Fibroblast of lung (primary cell): ENCODE results near the gene PBX1. TPM values are rescaled to one million over a fixed set of nuclear protein-coding genes. Genes with fewer than 3 reads are reported as not detected.

Experiments
- DNase-seq, 2 donors: peaks; one replicate each; pipeline versions ENCODE4 v3.0.0 to v3.0.0-alpha.2; 2010; ENCODE audit warnings: low read depth in 2 of 2
- H2AFZ ChIP-seq: 2 replicates; pipeline ENCODE4 v1.5.1; 2012; ENCODE audit warnings: low read length, control low read depth, inconsistent platforms
- H3K27ac ChIP-seq: 2 replicates; pipeline ENCODE4 v1.5.1; 2011; ENCODE audit warnings: low read length, control low read depth; ENCODE audit not compliant: insufficient read depth
- H3K27me3 ChIP-seq: 2 replicates; pipeline ENCODE4 v1.5.1; 2011; ENCODE audit warnings: mild to moderate bottlenecking, low read length; ENCODE audit not compliant: control insufficient read depth, insufficient read depth
- H3K36me3 ChIP-seq: 2 replicates; pipeline ENCODE4 v1.5.1; 2011; ENCODE audit warnings: low read length; ENCODE audit not compliant: control insufficient read depth, insufficient read depth
- H3K4me1 ChIP-seq: 2 replicates; pipeline ENCODE4 v1.5.1; 2011; ENCODE audit warnings: low read length; ENCODE audit not compliant: control insufficient read depth, insufficient read depth; ENCODE audit errors: extremely low read depth
- H3K4me2 ChIP-seq: 2 replicates; pipeline ENCODE4 v1.5.1; 2011; ENCODE audit warnings: low read length, control low read depth; ENCODE audit not compliant: insufficient read depth; ENCODE audit errors: extremely low read depth
- H3K4me3 ChIP-seq, 4 experiments: fragments of 200-600 bp in 1 of 4; sonication (generic) in 1 of 4; replicated peaks in 1 of 4; 2 replicates each; pipeline ENCODE4 v1.5.1; 2011 to 2016; ENCODE audit warnings: low read length in 4 of 4, low read depth in 3 of 4, mild to moderate bottlenecking in 3 of 4, control low read depth in 2 of 4, inconsistent platforms in 1 of 4, mixed read lengths in 1 of 4; ENCODE audit not compliant: insufficient read depth in 1 of 4; ENCODE audit errors: control extremely low read depth in 1 of 4
- H3K79me2 ChIP-seq: 2 replicates; pipeline ENCODE4 v1.5.1; 2012; ENCODE audit warnings: mild to moderate bottlenecking, low read length, inconsistent platforms; ENCODE audit not compliant: control insufficient read depth, insufficient read depth
- H3K9ac ChIP-seq: 2 replicates; pipeline ENCODE4 v1.5.1; 2011; ENCODE audit warnings: mild to moderate bottlenecking, low read length, control low read depth; ENCODE audit not compliant: insufficient read depth
- H3K9me3 ChIP-seq: 2 replicates; pipeline ENCODE4 v1.5.1; 2012; ENCODE audit warnings: low read depth, low read length; ENCODE audit not compliant: control insufficient read depth, insufficient read depth
- H4K20me1 ChIP-seq: 2 replicates; pipeline ENCODE4 v1.5.1; 2011; ENCODE audit warnings: low read length; ENCODE audit not compliant: control insufficient read depth, insufficient read depth; ENCODE audit errors: extremely low read depth
- CTCF ChIP-seq, 2 donors: IDR thresholded peaks in 1 of 2; conservative IDR thresholded peaks in 1 of 2; 1 replicate in 1 of 2; 2 replicates in 1 of 2; pipeline ENCODE4 v1.5.1; 2011 to 2012; ENCODE audit warnings: low read length in 2 of 2, control low read depth in 1 of 2, inconsistent platforms in 1 of 2, low read depth in 1 of 2, mild to moderate bottlenecking in 1 of 2
- EZH2 ChIP-seq: IDR thresholded peaks from 2 replicates; pipeline ENCODE4 v1.5.1; 2012; ENCODE audit warnings: low read length, control low read depth, mild to moderate bottlenecking; ENCODE audit errors: missing control alignments
- polyA plus RNA-seq, 2 donors: library from polyadenylated mRNA; depleted of rRNA in 1 of 2; stranded (reverse) in 1 of 2; unstranded in 1 of 2; fragments of >200 nt; gene quantifications; 2 replicates each; pipeline ENCODE4 v1.2.1, GENCODE V29; 2011 to 2012; ENCODE audit warnings: missing spikeins in 1 of 2
- total RNA-seq: library from RNA; depleted of rRNA; stranded (reverse); fragments of >200 nt; gene quantifications from 2 replicates; pipeline ENCODE4 v1.2.1, GENCODE V29; 2014

The PBX1 gene
- total and polyA plus RNA-seq, 2 donors (not counting 1 experiment from before 2014, with no cell fraction given), result 43.1 to 46.7 TPM

- no peak for TF ChIP-seq EZH2
- Histone ChIP-seq H3K4me2 (peak overlapping the region; percentile 96), H3K27ac (peak overlapping the region; percentile 29)
Measured at GRCh38 chr1:164564378-164564777, 5.4 kb downstream of the PBX1 start.

GRCh38 chr1:164565357-164565756 lies 6.4 kb downstream of the PBX1 start:
- peak; percentile 40 to 62 for DNase-seq
- H3K36me3 ChIP-seq, result no peaks in the 10 kb centered on the region
- H3K4me3 ChIP-seq, result peak overlapping the region in 3 of 4 experiments; percentile 30 to 95 (median 70)
- no peaks in the 10 kb centered on the region for H4K20me1 ChIP-seq
- no peaks in the 10 kb centered on the region for H3K4me1 ChIP-seq
- no peak for TF ChIP-seq EZH2
- TF ChIP-seq CTCF (conservative IDR thresholded peaks at IDR 0.05 in 1 of 2, IDR thresholded peaks at IDR 0.05 in 1 of 2; ENCODE audit: low read depth in 1 of 2, low read length in 2 of 2), result no peak
- peak overlapping the region; percentile 96 for H3K4me2 ChIP-seq
- no peaks in the 10 kb centered on the region for H3K27me3 ChIP-seq
- no peak overlapping the region for H3K9ac ChIP-seq
- peaks cover 71% of the 10 kb centered on the region for H3K79me2 ChIP-seq
- no peak overlapping the region for H2AFZ ChIP-seq
- no peak overlapping the region for H3K27ac ChIP-seq
- H3K9me3 ChIP-seq, result no peaks in the 10 kb centered on the region

More at GRCh38 chr1:164564378-164564777, 5.4 kb downstream of the PBX1 start:
- H3K27me3 ChIP-seq, result no peaks in the 10 kb centered on the region
- no peaks in the 10 kb centered on the region for H3K36me3 ChIP-seq
- H3K4me1 ChIP-seq, result no peaks in the 10 kb centered on the region
- H3K9me3 ChIP-seq, result no peaks in the 10 kb centered on the region
- no peaks in the 10 kb centered on the region for H4K20me1 ChIP-seq
- H3K9ac ChIP-seq, result no peak overlapping the region
- no peak overlapping the region for H2AFZ ChIP-seq
- DNase-seq, result no peak
- peak overlapping the region; percentile 53 to 95 (median 71) for H3K4me3 ChIP-seq
- H3K79me2 ChIP-seq, result peaks cover 77% of the 10 kb centered on the region

GRCh38 chr1:164567774-164568173 lies 8.8 kb downstream of the PBX1 start:
- Histone ChIP-seq H3K27ac (no peak overlapping the region), H3K27me3 (no peaks in the 10 kb centered on the region), H3K79me2 (peaks cover 49% of the 10 kb centered on the region), H3K9ac (no peak overlapping the region), H3K9me3 (no peaks in the 10 kb centered on the region), H2AFZ (no peak overlapping the region), H4K20me1 (no peaks in the 10 kb centered on the region), H3K4me3 (no peak overlapping the region), H3K4me2 (no peak overlapping the region), H3K36me3 (no peaks in the 10 kb centered on the region), H3K4me1 (no peaks in the 10 kb centered on the region)
- TF ChIP-seq CTCF (conservative IDR thresholded peaks at IDR 0.05 in 1 of 2, IDR thresholded peaks at IDR 0.05 in 1 of 2; ENCODE audit: low read depth in 1 of 2, low read length in 2 of 2), result no peak
- TF ChIP-seq EZH2, result no peak
- DNase-seq, result no peak
